C4-2B (cell line): ENCODE data around the gene RPS18.

ENCODE experiments used
- ZFX ChIP-seq: fragments of 450-650 bp; IDR thresholded peaks from 2 replicates; pipeline ENCODE4 v1.6.1; 2017
- TF ChIP-seq, protein P1 (sequence below): fragments of 450-650 bp; conservative IDR thresholded peaks from 2 replicates; pipeline ENCODE4 v1.5.1; 2017; ENCODE audit warnings: mild to moderate bottlenecking

DNA sequence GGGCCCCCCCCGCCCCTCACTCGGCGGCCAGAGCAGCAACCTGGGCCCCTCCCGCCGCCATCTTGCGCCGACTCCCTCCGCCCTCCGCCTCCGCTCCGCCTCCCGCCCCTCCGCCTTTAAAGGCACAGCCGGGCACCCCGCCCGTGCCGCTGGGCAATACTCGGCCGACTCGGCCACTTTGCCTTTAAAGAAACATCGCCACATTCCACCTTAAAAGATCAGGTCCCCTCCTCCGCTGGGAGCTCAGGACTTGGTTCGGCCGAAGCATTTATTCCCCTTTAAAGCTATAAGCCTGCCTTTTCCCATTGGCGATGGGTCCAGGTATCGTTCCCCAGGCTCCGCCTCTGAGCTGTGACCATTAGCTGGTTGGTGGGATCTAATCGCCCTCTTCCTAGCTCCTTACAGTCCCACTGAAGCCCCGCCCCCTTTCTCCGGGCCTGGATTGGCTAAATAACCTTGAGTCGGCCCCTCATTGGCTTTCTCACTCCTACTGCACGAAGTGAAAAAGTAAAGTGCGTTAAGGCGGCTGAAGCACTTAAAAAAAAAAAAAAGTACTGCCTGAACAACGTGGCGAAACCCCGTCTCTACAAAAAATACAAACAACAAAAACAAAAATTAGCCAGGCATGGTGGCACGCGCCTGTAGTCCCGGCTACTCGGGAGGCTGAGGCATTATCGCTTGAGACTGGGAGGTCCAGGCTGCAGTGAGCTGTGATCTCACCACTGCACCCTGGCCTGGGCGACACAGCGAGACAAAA lies 46.0 kb downstream of the RPS18 start, which contains the start of gene ZBTB22:
- TF ChIP-seq, protein P1, sequence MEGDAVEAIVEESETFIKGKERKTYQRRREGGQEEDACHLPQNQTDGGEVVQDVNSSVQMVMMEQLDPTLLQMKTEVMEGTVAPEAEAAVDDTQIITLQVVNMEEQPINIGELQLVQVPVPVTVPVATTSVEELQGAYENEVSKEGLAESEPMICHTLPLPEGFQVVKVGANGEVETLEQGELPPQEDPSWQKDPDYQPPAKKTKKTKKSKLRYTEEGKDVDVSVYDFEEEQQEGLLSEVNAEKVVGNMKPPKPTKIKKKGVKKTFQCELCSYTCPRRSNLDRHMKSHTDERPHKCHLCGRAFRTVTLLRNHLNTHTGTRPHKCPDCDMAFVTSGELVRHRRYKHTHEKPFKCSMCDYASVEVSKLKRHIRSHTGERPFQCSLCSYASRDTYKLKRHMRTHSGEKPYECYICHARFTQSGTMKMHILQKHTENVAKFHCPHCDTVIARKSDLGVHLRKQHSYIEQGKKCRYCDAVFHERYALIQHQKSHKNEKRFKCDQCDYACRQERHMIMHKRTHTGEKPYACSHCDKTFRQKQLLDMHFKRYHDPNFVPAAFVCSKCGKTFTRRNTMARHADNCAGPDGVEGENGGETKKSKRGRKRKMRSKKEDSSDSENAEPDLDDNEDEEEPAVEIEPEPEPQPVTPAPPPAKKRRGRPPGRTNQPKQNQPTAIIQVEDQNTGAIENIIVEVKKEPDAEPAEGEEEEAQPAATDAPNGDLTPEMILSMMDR = no peak
- TF ChIP-seq ZFX = no peak
